Measurements from ENCODE around the gene MS4A12. TPM values are rescaled to one million over a fixed set of nuclear protein-coding genes. Genes with fewer than 3 reads are reported as not detected.
A peak's percentile ranks its signal among the peaks of the same experiment; 100 is the strongest.
"Not testable (repeated sequence)": the region's sequence is repeated elsewhere in the genome, so short reads cannot be mapped to it uniquely, and the experiment has no call there.

MS4A12 gene
- total and polyA plus RNA-seq, 8 donors, result not detected

DNA sequence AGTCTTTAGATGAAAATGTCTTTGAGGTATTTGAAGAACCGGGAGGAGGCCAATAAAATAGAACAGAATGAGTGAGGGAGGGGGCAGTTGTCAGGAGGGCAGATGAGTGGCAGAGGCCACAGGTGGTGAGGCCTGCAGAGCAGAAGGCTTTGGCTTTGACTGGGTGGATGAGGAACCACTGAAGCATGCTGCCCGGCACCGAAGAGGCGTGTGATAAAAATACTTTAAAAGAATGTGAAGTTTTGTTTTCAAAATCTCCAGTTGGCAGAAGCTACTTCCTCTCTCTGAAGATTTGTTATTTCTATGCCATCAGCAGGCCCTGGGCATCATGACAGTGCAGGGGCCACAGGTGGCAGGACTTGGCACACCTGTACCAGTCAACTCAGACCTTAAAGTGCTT lies 6.3 kb downstream of the MS4A12 start:
- no peaks in the 10 kb centered on the region for H3K27me3 ChIP-seq
- ATAC-seq (peak; percentile 18), DNase-seq (no peak)
- no peak overlapping the region for H3K4me3 ChIP-seq
- no peaks in the 10 kb centered on the region for H3K9me3 ChIP-seq
- H3K4me1 ChIP-seq, result no peaks in the 10 kb centered on the region
- intact Hi-C loops (cut with DNase I), result no loop called here
- H3K36me3 ChIP-seq, result no peaks in the 10 kb centered on the region
- H3K27ac ChIP-seq, result no peak overlapping the region
- TF ChIP-seq, protein P1, sequence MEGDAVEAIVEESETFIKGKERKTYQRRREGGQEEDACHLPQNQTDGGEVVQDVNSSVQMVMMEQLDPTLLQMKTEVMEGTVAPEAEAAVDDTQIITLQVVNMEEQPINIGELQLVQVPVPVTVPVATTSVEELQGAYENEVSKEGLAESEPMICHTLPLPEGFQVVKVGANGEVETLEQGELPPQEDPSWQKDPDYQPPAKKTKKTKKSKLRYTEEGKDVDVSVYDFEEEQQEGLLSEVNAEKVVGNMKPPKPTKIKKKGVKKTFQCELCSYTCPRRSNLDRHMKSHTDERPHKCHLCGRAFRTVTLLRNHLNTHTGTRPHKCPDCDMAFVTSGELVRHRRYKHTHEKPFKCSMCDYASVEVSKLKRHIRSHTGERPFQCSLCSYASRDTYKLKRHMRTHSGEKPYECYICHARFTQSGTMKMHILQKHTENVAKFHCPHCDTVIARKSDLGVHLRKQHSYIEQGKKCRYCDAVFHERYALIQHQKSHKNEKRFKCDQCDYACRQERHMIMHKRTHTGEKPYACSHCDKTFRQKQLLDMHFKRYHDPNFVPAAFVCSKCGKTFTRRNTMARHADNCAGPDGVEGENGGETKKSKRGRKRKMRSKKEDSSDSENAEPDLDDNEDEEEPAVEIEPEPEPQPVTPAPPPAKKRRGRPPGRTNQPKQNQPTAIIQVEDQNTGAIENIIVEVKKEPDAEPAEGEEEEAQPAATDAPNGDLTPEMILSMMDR (IDR thresholded peaks at IDR 0.05), result no peak

DNA sequence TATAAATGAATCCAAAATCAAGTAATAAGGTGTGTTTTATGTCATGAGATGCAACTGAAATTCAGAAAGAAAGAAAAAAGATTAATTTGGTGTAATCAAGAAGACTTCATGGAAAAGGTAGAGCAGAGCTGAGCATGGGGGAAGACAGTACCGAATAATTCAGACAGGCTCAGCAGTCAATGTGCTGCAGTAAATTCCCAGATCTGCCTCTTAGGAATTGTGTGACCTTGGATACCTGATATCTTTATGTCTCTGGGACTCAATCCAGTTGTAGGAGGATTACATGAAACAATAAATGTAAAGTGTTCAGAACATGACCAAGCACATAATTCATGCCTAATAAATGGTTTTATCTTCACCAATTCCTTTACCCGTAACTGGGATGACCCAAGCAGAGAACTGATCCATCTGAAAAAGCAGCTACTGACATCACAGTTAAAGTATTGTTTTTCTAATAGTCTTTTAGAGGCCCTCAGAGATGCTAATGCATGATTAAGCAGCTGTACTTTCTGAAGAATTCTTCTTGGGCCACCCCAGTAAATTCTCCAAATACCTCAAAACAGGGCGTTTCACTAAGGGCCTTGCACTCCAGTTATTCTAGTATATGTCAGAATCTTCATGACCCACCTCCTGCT lies 7.8 kb downstream of the MS4A12 start:
- Histone ChIP-seq H3K4me1 (no peaks in the 10 kb centered on the region), H3K9me3 (no peaks in the 10 kb centered on the region), H3K27ac (no peak overlapping the region), H3K4me3 (no peak overlapping the region), H3K36me3 (no peaks in the 10 kb centered on the region), H3K27me3 (no peaks in the 10 kb centered on the region)
- ATAC-seq (no peak), DNase-seq (no peak)
- intact Hi-C loops (cut with DNase I), result no loop called here
- TF ChIP-seq, protein P1 (IDR thresholded peaks at IDR 0.05), result no peak

DNA sequence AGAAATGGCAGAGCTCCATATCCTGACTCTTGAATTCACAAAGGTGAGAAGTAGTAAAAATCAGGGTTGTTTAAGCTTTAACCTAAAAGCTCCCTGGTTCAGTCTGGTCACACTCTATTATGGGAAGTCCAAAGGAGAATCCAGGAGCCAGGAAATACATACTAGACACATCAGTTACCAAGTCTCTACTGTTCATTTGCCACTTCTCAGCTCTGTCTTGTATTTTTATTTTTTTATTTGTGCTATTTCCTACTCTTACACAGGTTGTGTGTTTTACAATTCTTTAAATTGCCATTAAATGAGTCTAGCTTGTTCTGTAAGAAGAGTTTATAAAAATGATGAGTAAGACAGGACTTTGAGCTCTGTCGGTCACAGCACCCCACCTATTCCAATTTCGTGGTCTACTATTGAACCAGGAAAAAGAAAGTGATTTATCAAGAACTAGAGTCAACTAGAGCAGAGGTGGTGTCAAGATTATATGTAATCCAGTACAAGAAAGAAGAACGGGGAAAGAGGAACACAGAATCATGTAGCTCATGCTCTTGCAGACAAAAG lies 9.7 kb downstream of the MS4A12 start:
- Histone ChIP-seq H3K27me3 (no peaks in the 10 kb centered on the region), H3K27ac (no peak overlapping the region), H3K4me3 (no peak overlapping the region), H3K4me1 (no peaks in the 10 kb centered on the region), H3K9me3 (no peaks in the 10 kb centered on the region), H3K36me3 (no peaks in the 10 kb centered on the region)
- intact Hi-C loops (cut with DNase I), result no loop called here
- no peak for ATAC-seq
- DNase-seq, result no peak
- TF ChIP-seq, protein P1 (IDR thresholded peaks at IDR 0.05), result no peak

DNA sequence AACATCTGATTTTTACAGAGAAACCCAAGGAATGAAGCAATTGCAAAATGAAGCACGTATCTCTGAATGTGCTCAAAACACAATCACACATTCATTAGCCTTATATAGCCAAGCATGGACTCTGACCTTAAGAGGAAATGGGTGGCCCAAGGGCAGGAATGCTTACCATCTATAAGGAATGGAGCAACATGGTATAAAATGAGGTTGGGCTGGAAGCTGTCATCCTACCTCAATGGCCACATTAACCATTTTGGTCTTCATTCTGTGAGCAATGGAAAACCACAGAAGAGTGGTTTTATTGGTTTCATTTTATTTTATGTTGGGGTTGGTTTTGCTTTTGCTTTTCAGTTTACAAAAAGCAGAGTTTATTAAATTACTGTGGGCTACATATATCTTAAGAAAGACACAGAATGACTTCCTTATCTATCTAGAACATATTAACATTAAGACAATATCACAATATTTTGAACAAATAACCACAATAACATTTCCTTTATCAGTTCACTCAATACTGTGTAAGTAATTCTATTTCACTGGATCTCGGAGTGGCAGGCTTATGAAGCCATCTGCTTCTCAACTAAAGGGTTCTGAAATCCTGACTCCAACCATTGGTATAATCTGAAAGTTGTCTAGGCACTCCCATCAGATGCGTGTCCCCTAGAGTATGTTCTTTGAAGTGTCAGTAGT lies 11.8 kb downstream of the MS4A12 start:
- Histone ChIP-seq H3K4me3 (no peak overlapping the region), H3K36me3 (no peaks in the 10 kb centered on the region), H3K27me3 (no peaks in the 10 kb centered on the region), H3K9me3 (no peaks in the 10 kb centered on the region), H3K4me1 (no peaks in the 10 kb centered on the region), H3K27ac (no peak overlapping the region)
- intact Hi-C loops (cut with DNase I), result no loop called here
- TF ChIP-seq, protein P1 (IDR thresholded peaks at IDR 0.05), result no peak
- ATAC-seq (no peak), DNase-seq (no peak)

DNA sequence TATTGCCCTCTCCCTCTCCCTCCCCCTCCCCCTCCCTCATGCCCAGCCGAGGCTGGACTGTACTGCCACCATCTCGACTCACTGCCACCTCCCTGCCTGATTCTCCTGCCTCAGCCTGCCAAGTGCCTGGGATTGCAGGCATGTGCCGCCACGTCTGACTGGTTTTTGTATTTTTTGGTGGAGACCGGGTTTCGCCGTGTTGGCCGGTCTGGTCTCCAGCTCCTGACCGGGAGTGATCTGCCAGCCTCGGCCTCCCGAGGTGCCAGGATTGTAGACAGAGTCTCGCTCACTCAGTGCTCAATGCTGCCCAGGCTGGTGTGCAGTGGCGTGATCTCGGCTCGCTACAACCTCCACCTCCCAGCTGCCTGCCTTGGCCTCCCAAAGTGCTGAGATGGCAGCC lies 17.0 kb downstream of the MS4A12 start:
- ATAC-seq; H3K9me3 ChIP-seq; H3K4me3 ChIP-seq; H3K4me1 ChIP-seq; intact Hi-C loops (cut with DNase I); DNase-seq; H3K27me3 ChIP-seq; H3K27ac ChIP-seq; H3K36me3 ChIP-seq: not testable (repeated sequence)

DNA sequence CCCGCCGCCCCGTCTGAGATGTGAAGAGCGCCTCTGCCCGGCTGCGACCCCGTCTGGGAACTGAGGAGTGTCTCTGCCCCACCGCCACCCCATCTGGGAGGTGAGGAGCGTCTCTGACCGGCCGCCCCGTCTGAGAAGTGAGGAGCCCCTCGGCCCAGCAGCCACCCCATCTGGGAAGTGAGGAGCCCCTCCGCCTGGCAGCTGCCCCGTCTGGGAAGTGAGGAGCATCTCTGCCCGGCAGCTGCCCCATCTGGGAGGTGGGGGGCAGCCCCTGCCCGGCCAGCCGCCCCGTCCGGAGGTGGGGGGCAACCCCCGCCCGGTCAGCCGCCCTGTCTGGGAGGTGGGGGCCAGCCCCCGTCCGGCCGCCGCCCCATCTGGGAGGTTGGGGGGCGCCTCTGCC lies 17.6 kb downstream of the MS4A12 start:
- DNase-seq, result peak in 1 of 4 donors; percentile 64
- H3K4me3 ChIP-seq; H3K27ac ChIP-seq; H3K27me3 ChIP-seq; H3K36me3 ChIP-seq; ATAC-seq; H3K4me1 ChIP-seq; intact Hi-C loops (cut with DNase I); H3K9me3 ChIP-seq: not testable (repeated sequence)

Measured in left lung (tissue), 10 donors.